HG03097 (cell line): Measurements from ENCODE around the gene TGFB1I1.
"Not testable (repeated sequence)": the region's sequence is repeated elsewhere in the genome, so short reads cannot be mapped to it uniquely, and the experiment has no call there.

Source experiments
- ATAC-seq: cut with Tn5 transposase; IDR thresholded peaks from one replicate; pipeline ENCODE4 v1.9.1; 2021; ENCODE audit not compliant: unreplicated experiment, low FRiP score

The TGFB1I1 gene

GRCh38 chr16:31471875-31472708 lies at the start of gene TGFB1I1:
Gene TGFB1I1, plus strand, starts transcription at chr16:31472152. Its CDS starts 37 bp downstream, at chr16:31472189.
- no peak for ATAC-seq

GRCh38 chr16:31423241-31423640 lies 48.7 kb upstream of the TGFB1I1 start:
- no peak for ATAC-seq

- no peak for ATAC-seq
Observed at GRCh38 chr16:31423801-31424200, 48.2 kb upstream of the TGFB1I1 start.

- ATAC-seq = no peak
Observed at GRCh38 chr16:31427441-31428278, 44.3 kb upstream of the TGFB1I1 start.

GRCh38 chr16:31428279-31428597 lies 43.7 kb upstream of the TGFB1I1 start, which contains the start of gene COX6A2:
Gene COX6A2, minus strand, starts transcription at chr16:31428360. Its CDS starts 35 bp downstream, at chr16:31428325.
- ATAC-seq = no peak

DNA sequence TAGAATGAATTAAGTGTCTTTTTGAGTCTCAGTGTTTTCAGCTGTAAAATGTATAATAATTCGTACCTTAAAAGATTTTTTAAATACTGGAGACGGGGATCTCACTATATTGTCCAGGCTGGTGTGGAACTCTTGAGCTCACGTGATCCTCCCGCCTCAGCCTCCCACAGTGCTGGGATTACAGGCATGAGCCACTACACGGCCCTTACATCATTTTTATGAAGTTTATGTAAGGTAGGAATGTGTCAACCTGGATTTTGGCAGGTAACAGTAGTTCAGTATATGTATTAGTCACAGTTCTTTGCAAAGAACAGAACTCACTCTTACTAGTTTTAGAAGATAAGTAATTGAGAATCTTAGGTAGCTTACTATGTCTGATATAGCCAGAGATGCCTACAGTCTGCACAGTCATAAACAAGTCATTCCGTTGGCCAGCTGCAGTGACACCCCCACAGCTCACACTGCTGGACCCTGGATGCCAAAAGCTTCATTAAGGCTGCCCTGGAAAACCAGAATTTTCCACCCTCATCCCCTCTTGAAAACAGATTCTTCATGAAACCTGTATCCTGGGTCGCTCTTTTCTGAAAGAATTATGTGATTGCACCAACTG lies 43.2 kb upstream of the TGFB1I1 start:
- no peak for ATAC-seq

GRCh38 chr16:31429314-31429713 lies 42.6 kb upstream of the TGFB1I1 start:
- ATAC-seq = no peak

DNA sequence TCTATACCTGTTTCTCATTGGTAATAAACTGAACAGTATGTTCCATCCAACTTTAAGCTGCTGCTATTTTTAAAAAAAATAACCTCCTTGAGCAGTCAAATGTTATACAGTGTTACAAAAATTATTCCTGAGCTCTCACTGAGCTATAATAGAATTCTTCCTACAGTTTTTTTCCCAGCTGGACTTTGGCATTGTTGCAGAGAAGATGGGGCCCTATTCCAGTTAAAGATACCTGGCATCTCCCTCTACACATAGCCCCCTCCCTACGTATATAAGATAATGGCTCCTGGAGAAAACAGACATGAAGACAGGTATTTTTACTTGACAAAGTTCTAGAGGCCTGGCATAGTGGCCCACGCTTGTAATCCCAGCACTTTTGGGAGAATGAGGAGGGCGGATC lies 42.2 kb upstream of the TGFB1I1 start:
- ATAC-seq = no peak

GRCh38 chr16:31430380-31431052 lies 41.4 kb upstream of the TGFB1I1 start:
- ATAC-seq = no peak

GRCh38 chr16:31435341-31436220 lies 36.4 kb upstream of the TGFB1I1 start:
- no peak for ATAC-seq

DNA sequence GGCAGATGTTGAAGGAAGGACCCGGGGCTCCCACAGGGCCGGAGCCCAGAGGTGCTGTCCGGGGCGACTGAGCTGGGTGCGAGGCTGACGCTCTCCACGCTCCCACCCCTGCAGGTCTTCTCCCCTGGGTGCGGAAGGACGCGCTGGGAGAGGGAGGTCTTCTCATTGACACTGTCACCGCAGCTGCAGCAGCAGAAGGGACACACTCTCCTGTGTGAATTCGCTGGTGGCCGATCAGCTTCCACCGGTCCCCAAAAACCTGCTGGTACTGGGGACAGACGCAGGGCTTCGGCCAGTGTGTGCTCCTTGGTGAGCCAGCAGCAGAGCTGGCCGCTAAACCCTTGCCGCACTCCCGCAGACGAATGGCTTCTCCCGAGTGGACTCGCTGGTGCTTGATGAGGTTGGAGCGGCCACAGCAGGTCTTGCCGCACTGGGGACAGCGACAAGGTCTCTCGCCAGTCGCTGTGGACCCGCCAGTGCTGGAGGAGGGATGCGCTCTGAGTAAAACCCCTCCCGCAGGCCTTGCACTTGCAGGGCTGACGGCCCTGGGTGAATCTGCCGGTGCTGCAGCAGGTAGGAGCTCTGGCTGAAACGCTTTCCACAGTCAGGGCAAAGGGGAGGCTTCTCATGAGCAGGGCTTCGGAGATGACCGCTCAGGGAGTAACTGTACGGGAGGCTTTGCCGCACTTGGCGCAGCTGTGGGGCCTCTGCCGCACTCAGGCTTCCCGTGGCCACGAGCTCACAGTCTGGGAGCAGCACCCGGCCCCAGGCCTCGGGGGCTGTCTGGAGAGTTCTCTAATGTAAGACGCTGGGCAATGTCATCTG lies 35.5 kb upstream of the TGFB1I1 start:
- ATAC-seq = no peak

DNA sequence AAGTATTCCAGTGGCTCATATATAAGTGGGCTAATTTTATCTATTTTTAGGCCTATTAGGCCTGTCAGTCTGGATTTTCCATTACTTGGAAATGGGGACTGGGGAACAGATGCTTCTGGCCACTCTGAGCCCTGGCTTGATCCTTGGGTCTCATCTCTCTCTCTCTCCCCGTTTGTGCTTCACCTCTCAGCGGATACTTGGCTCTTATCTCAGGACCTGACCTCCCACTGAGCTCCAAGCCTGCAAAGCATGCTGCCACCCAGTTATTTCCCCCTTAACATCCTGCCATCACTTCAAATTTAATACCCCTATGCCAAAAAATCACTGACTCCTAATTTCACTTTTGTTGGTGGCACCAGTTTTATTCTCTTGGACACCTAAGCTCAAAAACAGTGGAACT lies 33.5 kb upstream of the TGFB1I1 start:
- ATAC-seq = no peak

DNA sequence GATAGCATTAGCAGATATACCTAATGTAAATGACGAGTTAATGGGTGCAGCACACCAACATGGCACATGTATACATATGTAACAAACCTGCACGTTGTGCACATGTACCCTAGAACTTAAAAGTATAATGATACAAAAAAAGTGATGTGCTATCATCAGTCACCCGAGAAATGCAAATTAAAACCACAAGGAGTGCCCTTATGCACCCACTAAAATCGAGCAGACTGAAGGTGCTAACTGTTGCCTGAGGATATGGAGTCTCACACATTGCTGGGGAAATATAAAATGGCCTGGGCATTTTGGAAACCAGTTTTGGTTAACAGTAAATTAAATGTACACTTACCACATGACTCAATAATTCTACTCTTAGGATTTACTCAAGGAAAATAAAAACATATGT lies 32.9 kb upstream of the TGFB1I1 start:
- ATAC-seq = not testable (repeated sequence)

DNA sequence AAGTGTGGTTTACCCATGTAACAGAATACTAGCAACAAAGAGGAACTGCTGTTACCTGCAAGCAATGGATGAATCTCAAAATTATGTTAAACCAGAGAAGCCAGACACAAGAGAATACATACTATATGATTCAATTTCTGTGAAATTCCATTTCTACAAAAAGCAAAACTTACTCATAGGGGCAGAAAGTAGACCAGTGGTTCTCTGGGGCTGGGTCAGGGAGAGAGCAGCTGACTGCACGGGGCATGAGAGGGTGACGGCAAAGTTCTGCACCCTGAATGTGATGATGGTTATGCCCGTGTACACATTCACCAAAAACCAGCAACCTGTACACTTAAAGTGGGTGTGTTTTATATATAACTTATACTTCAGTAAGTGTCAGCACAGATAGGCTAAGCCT lies 32.4 kb upstream of the TGFB1I1 start:
- no peak for ATAC-seq

DNA sequence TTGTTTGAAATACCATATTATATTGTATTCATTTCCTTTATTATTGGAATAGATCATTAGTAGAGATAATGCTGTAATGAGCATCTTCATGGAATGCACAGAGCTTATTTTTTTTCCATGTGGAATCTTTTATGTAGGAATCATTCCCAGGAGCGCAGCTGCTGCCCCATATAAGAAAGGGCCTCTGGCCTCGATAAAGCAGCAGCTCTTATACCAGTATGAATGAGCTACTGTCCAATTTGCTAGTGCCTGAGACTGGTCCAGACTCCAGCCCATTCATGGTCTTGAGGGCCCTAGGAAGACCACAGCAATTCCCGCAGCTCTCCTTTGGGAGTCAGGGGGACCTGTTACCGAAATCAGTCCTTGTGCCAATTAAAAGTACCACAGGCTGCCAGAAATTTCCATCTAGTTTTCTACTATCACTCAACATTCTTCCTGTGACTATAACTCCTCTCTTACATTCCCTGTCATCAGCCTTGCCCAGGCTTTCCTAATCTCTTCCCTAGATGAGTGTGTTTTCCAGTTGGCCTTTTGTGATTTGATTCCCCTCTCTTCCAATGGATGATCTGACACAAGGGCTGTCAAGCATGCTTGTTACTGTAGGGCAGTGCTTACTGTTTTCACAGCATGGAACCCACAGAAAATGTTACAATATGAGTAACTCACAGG lies 31.3 kb upstream of the TGFB1I1 start:
- ATAC-seq = no peak

DNA sequence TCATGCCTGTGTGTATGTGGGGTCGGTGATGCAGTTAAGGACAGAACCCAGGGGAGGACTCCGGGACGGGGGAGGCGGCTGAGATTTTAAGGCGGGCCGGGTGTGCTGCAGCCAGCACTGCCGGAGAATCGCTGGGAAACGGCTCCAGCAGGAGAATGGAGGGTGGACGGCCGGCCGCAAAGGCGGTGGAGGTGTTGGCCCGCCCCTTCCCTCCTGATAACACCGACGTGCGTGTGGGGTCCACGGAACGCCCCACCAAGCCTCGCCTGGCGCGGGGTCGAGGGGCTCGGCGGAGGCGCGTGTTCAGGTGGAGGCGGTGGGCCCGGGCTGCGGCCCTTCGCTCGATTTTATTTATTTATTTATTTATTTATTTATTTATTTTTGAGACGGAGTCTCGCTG lies 30.0 kb upstream of the TGFB1I1 start:
- ATAC-seq = no peak

- ATAC-seq = not testable (repeated sequence)
Observed at GRCh38 chr16:31445931-31446330, 26.0 kb upstream of the TGFB1I1 start.

DNA sequence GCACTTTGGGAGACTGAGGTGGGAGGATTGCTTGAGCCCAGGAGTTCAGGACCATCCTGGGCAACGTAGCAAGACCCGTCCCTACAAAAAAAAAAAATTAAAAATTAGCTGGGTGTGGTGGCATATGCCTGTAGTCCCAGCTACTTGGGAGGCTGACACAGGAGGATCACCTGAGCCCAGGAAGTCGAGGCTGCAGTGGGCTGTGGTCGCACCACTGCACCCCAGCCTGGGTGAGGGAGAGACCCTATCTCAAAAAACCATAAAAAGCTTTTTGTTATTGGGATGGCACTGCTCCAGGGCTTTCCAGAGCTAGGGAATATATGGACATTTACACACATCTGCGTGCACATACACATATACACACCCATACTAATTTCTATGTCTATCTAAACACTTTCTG lies 20.8 kb upstream of the TGFB1I1 start:
- ATAC-seq = no peak
